K562 (cell line): ENCODE data around the gene ATP5F1C. TPM values are rescaled to one million over a fixed set of nuclear protein-coding genes. Genes with fewer than 3 reads are reported as not detected.
A peak's percentile ranks its signal among the peaks of the same experiment; 100 is the strongest.

Experiments used
- EP400 ChIP-seq: fragments of 450-650 bp; IDR thresholded peaks from 2 replicates; pipeline ENCODE4 v1.6.1; 2017; ENCODE audit warnings: antibody characterized with exemption, mild to moderate bottlenecking, moderate library complexity
- LEF1 ChIP-seq: fragments of 450-650 bp; IDR thresholded peaks from 2 replicates; pipeline ENCODE4 v1.6.1; 2016; ENCODE audit warnings: mild to moderate bottlenecking
- RUNX1 ChIP-seq: sonication (generic); IDR thresholded peaks from 2 replicates; pipeline ENCODE4 v1.6.1; 2016; ENCODE audit warnings: antibody characterized with exemption, low read depth
- TEAD1 ChIP-seq, 2 experiments: fragments of 450-650 bp in 1 of 2; sonication (generic) in 1 of 2; formaldehyde crosslinking; IDR thresholded peaks; 2 replicates each; pipeline versions ENCODE4 v1.4.0 to v1.8.0; 2020 to 2022; ENCODE audit warnings: mild to moderate bottlenecking in 2 of 2, missing genetic modification reagents in 1 of 2
- ZNF785 ChIP-seq: fragments of 250-450 bp; sonication (Bioruptor Pico); IDR thresholded peaks from 2 replicates; pipeline ENCODE4 v1.4.0; 2020; ENCODE audit warnings: mild to moderate bottlenecking
- polyA plus RNA-seq, 8 experiments: library from polyadenylated mRNA; depleted of rRNA in 4 of 8; stranded (reverse) in 5 of 8; unstranded in 3 of 8; fragments of >200 nt; fragmentation: Nextera tagmentation in 2 of 8; fragmentation: Illumina TruSeq in 1 of 8; extraction: Ambion mirVana in 2 of 8; extraction: Trizol in 1 of 8; gene quantifications; 2 replicates each; pipeline versions ENCODE4 v1.2.1 to v1.2.3, GENCODE V29; 2011 to 2014; ENCODE audit warnings: inconsistent platforms in 1 of 8, missing spikeins in 1 of 8
- total RNA-seq, 7 experiments: library from RNA; depleted of rRNA in 6 of 7; stranded (reverse); fragments of >200 nt in 6 of 7; fragmentation: Illumina TruSeq in 2 of 7; extraction: Trizol in 2 of 7; gene quantifications; 2 replicates each; pipeline versions ENCODE4 v1.2.1 to v1.2.3, GENCODE V29; 2011 to 2021; ENCODE audit warnings: low replicate concordance in 1 of 7
- TF ChIP-seq, protein P1 (sequence below): fragments of 450-650 bp; IDR thresholded peaks from 2 replicates; pipeline ENCODE4 v1.6.1; 2016; ENCODE audit warnings: borderline replicate concordance
- TF ChIP-seq, protein P2 (sequence below): fragments of 450-650 bp; IDR thresholded peaks from 2 replicates; pipeline ENCODE4 v1.6.1; 2016; ENCODE audit warnings: antibody characterized with exemption
- TF ChIP-seq, protein P3 (sequence below): sonication (generic); formaldehyde crosslinking; IDR thresholded peaks from 2 replicates; pipeline ENCODE4 v1.8.0; 2022; ENCODE audit warnings: mild to moderate bottlenecking, missing genetic modification reagents
- TF ChIP-seq, protein P4 (sequence below), 2 experiments: fragments of 450-650 bp; formaldehyde crosslinking in 1 of 2; IDR thresholded peaks; 2 replicates each; pipeline versions ENCODE4 v1.4.0 to v1.6.1; 2014 to 2020; ENCODE audit warnings: mild to moderate bottlenecking in 2 of 2, borderline replicate concordance in 1 of 2, low read depth in 1 of 2
- TF ChIP-seq, protein P5 (sequence below): fragments of 250-450 bp; sonication (Bioruptor Pico); IDR thresholded peaks from 2 replicates; pipeline ENCODE4 v1.5.0; 2020; ENCODE audit warnings: mild to moderate bottlenecking, borderline replicate concordance

Gene ATP5F1C
- total and polyA plus RNA-seq, 9 of the 15 experiments (the other 6 are each of a cell fraction or from before 2014, with no cell fraction given) = 389 to 1,475 (median 559) TPM

DNA sequence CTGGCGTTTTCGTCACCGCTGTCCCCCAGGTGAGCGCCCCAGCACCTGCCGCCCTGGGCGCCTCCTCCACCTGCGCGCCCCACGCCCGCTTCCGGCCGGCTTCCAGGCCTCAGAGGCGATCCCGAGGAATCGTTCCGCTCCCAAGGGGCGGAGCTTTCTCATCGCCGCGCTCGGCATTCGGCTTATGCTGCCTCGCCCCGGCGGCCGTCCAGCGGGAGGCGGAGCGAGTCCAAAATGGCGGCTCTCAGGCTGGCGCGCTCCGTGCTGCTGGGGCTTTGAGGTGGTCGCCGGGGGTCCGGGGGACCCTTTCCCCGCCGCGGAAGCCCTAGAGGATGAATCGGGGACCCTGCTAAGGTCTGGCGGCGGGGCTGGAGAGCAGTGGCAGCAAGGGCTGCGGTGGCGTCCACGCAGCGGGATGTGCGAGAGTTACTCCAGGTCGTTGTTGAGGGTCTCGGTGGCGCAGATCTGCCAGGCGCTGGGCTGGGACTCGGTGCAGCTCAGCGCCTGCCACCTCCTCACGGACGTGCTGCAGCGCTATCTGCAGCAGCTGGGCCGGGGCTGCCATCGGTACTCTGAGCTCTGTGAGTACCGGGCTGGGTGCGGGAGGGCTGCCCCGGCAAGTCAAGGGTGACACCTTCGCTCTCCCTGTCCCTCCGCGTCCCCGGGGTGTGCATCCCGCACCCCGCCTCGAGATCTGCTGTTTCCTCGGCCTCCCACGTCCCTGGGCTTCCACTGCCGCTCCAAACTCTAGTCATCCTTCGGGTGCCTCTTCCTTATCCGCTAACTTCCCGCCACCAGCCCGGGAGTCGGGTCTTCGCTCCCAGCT, 30.5 kb downstream of the ATP5F1C start, which contains the start of gene TAF3 (continued):
- TF ChIP-seq, protein P1, sequence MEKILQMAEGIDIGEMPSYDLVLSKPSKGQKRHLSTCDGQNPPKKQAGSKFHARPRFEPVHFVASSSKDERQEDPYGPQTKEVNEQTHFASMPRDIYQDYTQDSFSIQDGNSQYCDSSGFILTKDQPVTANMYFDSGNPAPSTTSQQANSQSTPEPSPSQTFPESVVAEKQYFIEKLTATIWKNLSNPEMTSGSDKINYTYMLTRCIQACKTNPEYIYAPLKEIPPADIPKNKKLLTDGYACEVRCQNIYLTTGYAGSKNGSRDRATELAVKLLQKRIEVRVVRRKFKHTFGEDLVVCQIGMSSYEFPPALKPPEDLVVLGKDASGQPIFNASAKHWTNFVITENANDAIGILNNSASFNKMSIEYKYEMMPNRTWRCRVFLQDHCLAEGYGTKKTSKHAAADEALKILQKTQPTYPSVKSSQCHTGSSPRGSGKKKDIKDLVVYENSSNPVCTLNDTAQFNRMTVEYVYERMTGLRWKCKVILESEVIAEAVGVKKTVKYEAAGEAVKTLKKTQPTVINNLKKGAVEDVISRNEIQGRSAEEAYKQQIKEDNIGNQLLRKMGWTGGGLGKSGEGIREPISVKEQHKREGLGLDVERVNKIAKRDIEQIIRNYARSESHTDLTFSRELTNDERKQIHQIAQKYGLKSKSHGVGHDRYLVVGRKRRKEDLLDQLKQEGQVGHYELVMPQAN = peak; percentile 88; the same call in 1 of the 2 replicates
- TF ChIP-seq TEAD1 (CRISPR knock-in tag; IDR thresholded peaks at IDR 0.05) (peak in 1 of 2 experiments; percentile 39; a peak in 1 of 4 replicates), ZNF785 (CRISPR knock-in tag) (no peak), RUNX1 (0 out of 2 replicates have a peak, but pooled peaks have one; percentile 39), EP400 (peak; percentile 80), LEF1 (no peak)
- TF ChIP-seq, protein P2, sequence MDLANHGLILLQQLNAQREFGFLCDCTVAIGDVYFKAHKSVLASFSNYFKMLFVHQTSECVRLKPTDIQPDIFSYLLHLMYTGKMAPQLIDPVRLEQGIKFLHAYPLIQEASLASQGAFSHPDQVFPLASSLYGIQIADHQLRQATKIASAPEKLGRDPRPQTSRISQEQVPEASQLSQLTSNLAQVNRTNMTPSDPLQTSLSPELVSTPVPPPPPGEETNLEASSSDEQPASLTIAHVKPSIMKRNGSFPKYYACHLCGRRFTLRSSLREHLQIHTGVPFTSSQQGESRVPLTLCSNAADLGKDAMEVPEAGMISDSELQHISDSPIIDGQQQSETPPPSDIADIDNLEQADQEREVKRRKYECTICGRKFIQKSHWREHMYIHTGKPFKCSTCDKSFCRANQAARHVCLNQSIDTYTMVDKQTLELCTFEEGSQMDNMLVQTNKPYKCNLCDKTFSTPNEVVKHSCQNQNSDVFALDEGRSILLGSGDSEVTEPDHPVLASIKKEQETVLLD = 0 out of 2 replicates have a peak, but pooled peaks have one; percentile 41
- TF ChIP-seq, protein P3, sequence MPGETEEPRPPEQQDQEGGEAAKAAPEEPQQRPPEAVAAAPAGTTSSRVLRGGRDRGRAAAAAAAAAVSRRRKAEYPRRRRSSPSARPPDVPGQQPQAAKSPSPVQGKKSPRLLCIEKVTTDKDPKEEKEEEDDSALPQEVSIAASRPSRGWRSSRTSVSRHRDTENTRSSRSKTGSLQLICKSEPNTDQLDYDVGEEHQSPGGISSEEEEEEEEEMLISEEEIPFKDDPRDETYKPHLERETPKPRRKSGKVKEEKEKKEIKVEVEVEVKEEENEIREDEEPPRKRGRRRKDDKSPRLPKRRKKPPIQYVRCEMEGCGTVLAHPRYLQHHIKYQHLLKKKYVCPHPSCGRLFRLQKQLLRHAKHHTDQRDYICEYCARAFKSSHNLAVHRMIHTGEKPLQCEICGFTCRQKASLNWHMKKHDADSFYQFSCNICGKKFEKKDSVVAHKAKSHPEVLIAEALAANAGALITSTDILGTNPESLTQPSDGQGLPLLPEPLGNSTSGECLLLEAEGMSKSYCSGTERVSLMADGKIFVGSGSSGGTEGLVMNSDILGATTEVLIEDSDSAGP (CRISPR knock-in tag) = no peak
- TF ChIP-seq, protein P4, sequence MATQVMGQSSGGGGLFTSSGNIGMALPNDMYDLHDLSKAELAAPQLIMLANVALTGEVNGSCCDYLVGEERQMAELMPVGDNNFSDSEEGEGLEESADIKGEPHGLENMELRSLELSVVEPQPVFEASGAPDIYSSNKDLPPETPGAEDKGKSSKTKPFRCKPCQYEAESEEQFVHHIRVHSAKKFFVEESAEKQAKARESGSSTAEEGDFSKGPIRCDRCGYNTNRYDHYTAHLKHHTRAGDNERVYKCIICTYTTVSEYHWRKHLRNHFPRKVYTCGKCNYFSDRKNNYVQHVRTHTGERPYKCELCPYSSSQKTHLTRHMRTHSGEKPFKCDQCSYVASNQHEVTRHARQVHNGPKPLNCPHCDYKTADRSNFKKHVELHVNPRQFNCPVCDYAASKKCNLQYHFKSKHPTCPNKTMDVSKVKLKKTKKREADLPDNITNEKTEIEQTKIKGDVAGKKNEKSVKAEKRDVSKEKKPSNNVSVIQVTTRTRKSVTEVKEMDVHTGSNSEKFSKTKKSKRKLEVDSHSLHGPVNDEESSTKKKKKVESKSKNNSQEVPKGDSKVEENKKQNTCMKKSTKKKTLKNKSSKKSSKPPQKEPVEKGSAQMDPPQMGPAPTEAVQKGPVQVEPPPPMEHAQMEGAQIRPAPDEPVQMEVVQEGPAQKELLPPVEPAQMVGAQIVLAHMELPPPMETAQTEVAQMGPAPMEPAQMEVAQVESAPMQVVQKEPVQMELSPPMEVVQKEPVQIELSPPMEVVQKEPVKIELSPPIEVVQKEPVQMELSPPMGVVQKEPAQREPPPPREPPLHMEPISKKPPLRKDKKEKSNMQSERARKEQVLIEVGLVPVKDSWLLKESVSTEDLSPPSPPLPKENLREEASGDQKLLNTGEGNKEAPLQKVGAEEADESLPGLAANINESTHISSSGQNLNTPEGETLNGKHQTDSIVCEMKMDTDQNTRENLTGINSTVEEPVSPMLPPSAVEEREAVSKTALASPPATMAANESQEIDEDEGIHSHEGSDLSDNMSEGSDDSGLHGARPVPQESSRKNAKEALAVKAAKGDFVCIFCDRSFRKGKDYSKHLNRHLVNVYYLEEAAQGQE (IDR thresholded peaks at IDR 0.05; ENCODE audit: borderline replicate concordance) = peak; percentile 98
- TF ChIP-seq, protein P4 (CRISPR knock-in tag; IDR thresholded peaks at IDR 0.05; ENCODE audit: low read depth) = no peak; the same call in 1 of the 2 replicates
- TF ChIP-seq, protein P5, sequence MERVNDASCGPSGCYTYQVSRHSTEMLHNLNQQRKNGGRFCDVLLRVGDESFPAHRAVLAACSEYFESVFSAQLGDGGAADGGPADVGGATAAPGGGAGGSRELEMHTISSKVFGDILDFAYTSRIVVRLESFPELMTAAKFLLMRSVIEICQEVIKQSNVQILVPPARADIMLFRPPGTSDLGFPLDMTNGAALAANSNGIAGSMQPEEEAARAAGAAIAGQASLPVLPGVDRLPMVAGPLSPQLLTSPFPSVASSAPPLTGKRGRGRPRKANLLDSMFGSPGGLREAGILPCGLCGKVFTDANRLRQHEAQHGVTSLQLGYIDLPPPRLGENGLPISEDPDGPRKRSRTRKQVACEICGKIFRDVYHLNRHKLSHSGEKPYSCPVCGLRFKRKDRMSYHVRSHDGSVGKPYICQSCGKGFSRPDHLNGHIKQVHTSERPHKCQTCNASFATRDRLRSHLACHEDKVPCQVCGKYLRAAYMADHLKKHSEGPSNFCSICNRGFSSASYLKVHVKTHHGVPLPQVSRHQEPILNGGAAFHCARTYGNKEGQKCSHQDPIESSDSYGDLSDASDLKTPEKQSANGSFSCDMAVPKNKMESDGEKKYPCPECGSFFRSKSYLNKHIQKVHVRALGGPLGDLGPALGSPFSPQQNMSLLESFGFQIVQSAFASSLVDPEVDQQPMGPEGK (CRISPR knock-in tag) = no peak
